IMR-90 (cell line): ENCODE results near the gene NCOR1. TPM values are rescaled to one million over a fixed set of nuclear protein-coding genes. Genes with fewer than 3 reads are reported as not detected.

Experiments used
- ATAC-seq: fragments of 200-7000 bp; cut with Tn5 transposase; 2 replicates; pipeline ENCODE4 v1.9.1; 2020; ENCODE audit warnings: low read depth, mild to moderate bottlenecking, moderate library complexity
- BruUV-seq: library from RNA; stranded (reverse); fragments of 400-500 nt; replicated peaks from 2 replicates; lab custom pipeline; 2021; lab: Mats Ljungman, UMichigan
- CTCF ChIA-PET: fragments of 300-600 bp; formaldehyde crosslinking; extraction: SDS; loops from one replicate; lab custom pipeline; 2021; ENCODE audit warnings: antibody characterized with exemption; lab: Yijun Ruan, JAX
- POLR2A ChIA-PET: fragments of 300-600 bp; sonication (Branson Sonifier 250); formaldehyde crosslinking; loops from one replicate; lab custom pipeline; 2022; ENCODE audit warnings: antibody characterized with exemption; ENCODE audit not compliant: unreplicated experiment; lab: Charles Lee
- DNase-seq: peaks from one replicate; pipeline ENCODE4 v3.0.0; 2013
- H2AFZ ChIP-seq: replicated peaks from 2 replicates; pipeline ENCODE3; 2013; ENCODE audit warnings: low read length, mild to moderate bottlenecking; ENCODE audit not compliant: poor library complexity
- H2AK5ac ChIP-seq: 2 replicates; pipeline ENCODE4 v1.6.1; 2013; ENCODE audit warnings: low read depth, low read length, inconsistent platforms
- H2AK9ac ChIP-seq: replicated peaks from 2 replicates; pipeline ENCODE3; 2013; ENCODE audit warnings: mild to moderate bottlenecking, low read depth, low read length, moderate library complexity; ENCODE audit not compliant: poor library complexity
- H2BK120ac ChIP-seq: 2 replicates; pipeline ENCODE4 v1.6.1; 2013; ENCODE audit warnings: low read depth, low read length, inconsistent platforms
- H2BK15ac ChIP-seq: 3 replicates; pipeline ENCODE4 v1.6.1; 2013; ENCODE audit warnings: low read depth, low read length, inconsistent platforms
- H2BK20ac ChIP-seq: 2 replicates; pipeline ENCODE4 v1.6.1; 2013; ENCODE audit warnings: low read depth, mild to moderate bottlenecking, inconsistent platforms, low read length, moderate library complexity
- H2BK5ac ChIP-seq: 2 replicates; pipeline ENCODE4 v1.6.1; 2013; ENCODE audit warnings: mild to moderate bottlenecking, low read depth, low read length, inconsistent platforms; ENCODE audit not compliant: poor library complexity, severe bottlenecking
- H3K14ac ChIP-seq: replicated peaks from 2 replicates; pipeline ENCODE4 v1.6.1; 2013; ENCODE audit warnings: low read depth, low read length, inconsistent platforms
- H3K18ac ChIP-seq: 2 replicates; pipeline ENCODE4 v1.6.1; 2013; ENCODE audit warnings: low read depth, low read length, control low read depth
- H3K23ac ChIP-seq: 2 replicates; pipeline ENCODE4 v1.6.1; 2013; ENCODE audit warnings: low read depth, low read length, inconsistent platforms
- H3K27ac ChIP-seq: 2 replicates; pipeline ENCODE4 v1.5.1; 2013; ENCODE audit warnings: mild to moderate bottlenecking, control low read depth, low read length; ENCODE audit not compliant: insufficient read depth
- H3K27me3 ChIP-seq: 2 replicates; pipeline ENCODE4 v1.6.1; 2013; ENCODE audit warnings: low read length; ENCODE audit not compliant: control insufficient read depth, insufficient read depth
- H3K36me3 ChIP-seq: 2 replicates; pipeline ENCODE4 v1.6.1; 2013; ENCODE audit warnings: low read length, mixed read lengths; ENCODE audit not compliant: control insufficient read depth, insufficient read depth
- H3K4ac ChIP-seq: 2 replicates; pipeline ENCODE4 v1.6.1; 2013; ENCODE audit warnings: low read depth, low read length, inconsistent platforms
- H3K4me1 ChIP-seq: 2 replicates; pipeline ENCODE4 v1.6.1; 2013; ENCODE audit warnings: low read length, mixed read lengths; ENCODE audit not compliant: control insufficient read depth, insufficient read depth
- H3K4me2 ChIP-seq: 2 replicates; pipeline ENCODE4 v1.6.1; 2013; ENCODE audit warnings: low read depth, mild to moderate bottlenecking, control low read depth, low read length, moderate library complexity
- H3K4me3 ChIP-seq: 2 replicates; pipeline ENCODE4 v1.5.1; 2013; ENCODE audit warnings: low read depth, mild to moderate bottlenecking, control low read depth, low read length, moderate library complexity; ENCODE audit not compliant: insufficient read depth
- H3K56ac ChIP-seq: 2 replicates; pipeline ENCODE4 v1.6.1; 2013; ENCODE audit warnings: low read length, inconsistent platforms; ENCODE audit not compliant: insufficient read depth; ENCODE audit errors: extremely low read depth
- H3K79me1 ChIP-seq, 2 experiments: 2 replicates each; pipeline ENCODE4 v1.6.1; 2013; ENCODE audit warnings: low read length in 2 of 2, inconsistent platforms in 1 of 2, low read depth in 1 of 2
- H3K9ac ChIP-seq: 2 replicates; pipeline ENCODE4 v1.6.1; 2013; ENCODE audit warnings: low read depth, low read length, control low read depth
- H3K9me1 ChIP-seq: 2 replicates; pipeline ENCODE4 v1.6.1; 2013; ENCODE audit warnings: low read length, inconsistent platforms; ENCODE audit not compliant: insufficient read depth
- H3K9me3 ChIP-seq: 2 replicates; pipeline ENCODE4 v1.6.1; 2013; ENCODE audit warnings: low read length; ENCODE audit not compliant: control insufficient read depth, insufficient read depth
- H4K20me1 ChIP-seq: 2 replicates; pipeline ENCODE4 v1.6.1; 2013; ENCODE audit warnings: low read length, inconsistent platforms; ENCODE audit not compliant: insufficient read depth
- H4K5ac ChIP-seq: 2 replicates; pipeline ENCODE4 v1.6.1; 2013; ENCODE audit warnings: mild to moderate bottlenecking, low read depth, low read length, control low read depth
- H4K8ac ChIP-seq, 2 experiments: 2 replicates each; pipeline ENCODE4 v1.6.1; 2013; ENCODE audit warnings: low read depth in 2 of 2, low read length in 2 of 2, control low read depth in 1 of 2, inconsistent platforms in 1 of 2
- H4K91ac ChIP-seq: 2 replicates; pipeline ENCODE4 v1.6.1; 2013; ENCODE audit warnings: low read depth, low read length, inconsistent platforms; ENCODE audit not compliant: insufficient read depth
- NFE2L2 ChIP-seq: fragments of 150-350 bp; IDR thresholded peaks from 2 replicates; pipeline ENCODE4 v1.6.1; 2016; ENCODE audit warnings: low read depth, mild to moderate bottlenecking, low read length
- WGBS, 2 experiments: methylation state at CpG; one replicate each; pipeline versions ENCODE4 v1.1.5 to v1.1.7; 2013; ENCODE audit warnings: missing lambda C conversion rate in 2 of 2; ENCODE audit not compliant: insufficient read length in 1 of 2; ENCODE audit errors: extremely low coverage in 2 of 2; 5-methylcytosine and 5-hydroxymethylcytosine counted together
- dilution Hi-C: fragments of 300-500 bp; cut with HindIII; formaldehyde crosslinking; loops from one replicate; pipeline ENCODE4 v1.14.3; 2018; ENCODE audit warnings: low sequenced_read_pairs; ENCODE audit not compliant: unreplicated experiment
- in situ Hi-C: fragments of 300-500 bp; cut with MboI; formaldehyde crosslinking; loops from 3 replicates; pipeline ENCODE4 v1.14.3; 2019; ENCODE audit warnings: low sequenced_read_pairs, inconsistent platforms, mixed read lengths
- intact Hi-C: fragments of 100-400 bp; cut with micrococcal nuclease; formaldehyde crosslinking; loops from 2 replicates; pipeline ENCODE4 v1.10.0; 2022
- polyA plus RNA-seq, 3 experiments: library from polyadenylated mRNA; depleted of rRNA; stranded (reverse); fragments of >200 nt; gene quantifications; 2 replicates each; pipeline ENCODE4 v1.2.3, GENCODE V29; 2012; ENCODE audit warnings: low replicate concordance in 1 of 3
- total RNA-seq: library from RNA; depleted of rRNA; stranded (reverse); fragments of >200 nt; gene quantifications from 2 replicates; pipeline ENCODE4 v1.2.3, GENCODE V29; 2012

Gene NCOR1
- total and polyA plus RNA-seq, 2 of the 4 experiments (the other 2 are of a cell fraction) = 54.5 to 80.3 TPM

- Histone ChIP-seq H4K8ac (peak overlapping the region; percentile 83 to 100; a peak in 2 of 4 replicates), H3K27me3 (no peaks in the 10 kb centered on the region), H2BK5ac (peak overlapping the region; percentile 85), H3K4me2 (peak overlapping the region; percentile 86), H3K56ac (peak overlapping the region; percentile 93), H3K27ac (peak overlapping the region; percentile 82), H4K5ac (no peak overlapping the region), H2AK5ac (peak overlapping the region; percentile 57; the same call in 1 of the 2 replicates), H3K9ac (peak overlapping the region; percentile 96), H2BK120ac (0 out of 2 replicates have a peak overlapping the region, but pooled peaks have one; percentile 12), H3K9me1 (peaks cover 6% of the 10 kb centered on the region; the same call in 1 of the 2 replicates), H2AK9ac (peak overlapping the region; percentile 97), H3K4me3 (peak overlapping the region; percentile 71), H4K91ac (peak overlapping the region; percentile 39; the same call in 1 of the 2 replicates), H3K23ac (peak overlapping the region; percentile 91; the same call in 1 of the 2 replicates), H2BK20ac (no peak overlapping the region), H3K4me1 (peaks cover 6% of the 10 kb centered on the region), H3K18ac (no peak overlapping the region), H3K4ac (peak overlapping the region; percentile 88), H2BK15ac (peak overlapping the region; percentile 59; the same call in 1 of the 3 replicates), H4K20me1 (peaks cover 39% of the 10 kb centered on the region), H3K14ac (peak overlapping the region; percentile 84), H3K9me3 (no peaks in the 10 kb centered on the region), H2AFZ (peak overlapping the region; percentile 99), H3K79me1 (peaks cover 13 to 38% of the 10 kb centered on the region in 2 experiments; a peak in 3 of 4 replicates), H3K36me3 (no peaks in the 10 kb centered on the region)
- DNase-seq (no peak), ATAC-seq (peak; percentile 53)
- TF ChIP-seq NFE2L2 = no peak
- WGBS, 2 experiments = 0% methylated on average over 8 of the region's 27 CpGs; no CpG with 5 or more reads in 1 of the 2 experiments
- in situ Hi-C loops (no loop called here), intact Hi-C loops (loop anchor here (1.0 to 5.0 kb wide), 2 partner anchors 71 to 137 kb away; partner anchors contain the start of gene CENPV), dilution Hi-C loops (no loop called here)
- no TSS peak for BruUV-seq
- ChIA-PET POLR2A (interaction anchor here (0.6 kb wide), 1 partner anchor 90 kb away, joined by 3 read pairs; no protein-coding TSS in a partner anchor), CTCF (no interaction called here)
Measured at GRCh38 chr17:16215002-16215272, 397 bp downstream of the NCOR1 start.
